IMR-90 (cell line): Measurements from ENCODE around the gene ESM1. TPM values are rescaled to one million over a fixed set of nuclear protein-coding genes. Genes with fewer than 3 reads are reported as not detected.

Experiments
- ATAC-seq: fragments of 200-7000 bp; cut with Tn5 transposase; 2 replicates; pipeline ENCODE4 v1.9.1; 2020; ENCODE audit warnings: low read depth, mild to moderate bottlenecking, moderate library complexity
- BruUV-seq: library from RNA; stranded (reverse); fragments of 400-500 nt; replicated peaks from 2 replicates; lab custom pipeline; 2021; lab: Mats Ljungman, UMichigan
- CTCF ChIA-PET: fragments of 300-600 bp; formaldehyde crosslinking; extraction: SDS; loops from one replicate; lab custom pipeline; 2021; ENCODE audit warnings: antibody characterized with exemption; lab: Yijun Ruan, JAX
- POLR2A ChIA-PET: fragments of 300-600 bp; sonication (Branson Sonifier 250); formaldehyde crosslinking; loops from one replicate; lab custom pipeline; 2022; ENCODE audit warnings: antibody characterized with exemption; ENCODE audit not compliant: unreplicated experiment; lab: Charles Lee
- DNase-seq: peaks from one replicate; pipeline ENCODE4 v3.0.0; 2013
- H2AFZ ChIP-seq: replicated peaks from 2 replicates; pipeline ENCODE3; 2013; ENCODE audit warnings: low read length, mild to moderate bottlenecking; ENCODE audit not compliant: poor library complexity
- H2AK5ac ChIP-seq: 2 replicates; pipeline ENCODE4 v1.6.1; 2013; ENCODE audit warnings: low read depth, low read length, inconsistent platforms
- H2AK9ac ChIP-seq: replicated peaks from 2 replicates; pipeline ENCODE3; 2013; ENCODE audit warnings: mild to moderate bottlenecking, low read depth, low read length, moderate library complexity; ENCODE audit not compliant: poor library complexity
- H2BK120ac ChIP-seq: 2 replicates; pipeline ENCODE4 v1.6.1; 2013; ENCODE audit warnings: low read depth, low read length, inconsistent platforms
- H2BK15ac ChIP-seq: 3 replicates; pipeline ENCODE4 v1.6.1; 2013; ENCODE audit warnings: low read depth, low read length, inconsistent platforms
- H2BK20ac ChIP-seq: 2 replicates; pipeline ENCODE4 v1.6.1; 2013; ENCODE audit warnings: low read depth, mild to moderate bottlenecking, inconsistent platforms, low read length, moderate library complexity
- H2BK5ac ChIP-seq: 2 replicates; pipeline ENCODE4 v1.6.1; 2013; ENCODE audit warnings: mild to moderate bottlenecking, low read depth, low read length, inconsistent platforms; ENCODE audit not compliant: poor library complexity, severe bottlenecking
- H3K14ac ChIP-seq: replicated peaks from 2 replicates; pipeline ENCODE4 v1.6.1; 2013; ENCODE audit warnings: low read depth, low read length, inconsistent platforms
- H3K18ac ChIP-seq: 2 replicates; pipeline ENCODE4 v1.6.1; 2013; ENCODE audit warnings: low read depth, low read length, control low read depth
- H3K23ac ChIP-seq: 2 replicates; pipeline ENCODE4 v1.6.1; 2013; ENCODE audit warnings: low read depth, low read length, inconsistent platforms
- H3K27ac ChIP-seq: 2 replicates; pipeline ENCODE4 v1.5.1; 2013; ENCODE audit warnings: mild to moderate bottlenecking, control low read depth, low read length; ENCODE audit not compliant: insufficient read depth
- H3K27me3 ChIP-seq: 2 replicates; pipeline ENCODE4 v1.6.1; 2013; ENCODE audit warnings: low read length; ENCODE audit not compliant: control insufficient read depth, insufficient read depth
- H3K36me3 ChIP-seq: 2 replicates; pipeline ENCODE4 v1.6.1; 2013; ENCODE audit warnings: low read length, mixed read lengths; ENCODE audit not compliant: control insufficient read depth, insufficient read depth
- H3K4ac ChIP-seq: 2 replicates; pipeline ENCODE4 v1.6.1; 2013; ENCODE audit warnings: low read depth, low read length, inconsistent platforms
- H3K4me1 ChIP-seq: 2 replicates; pipeline ENCODE4 v1.6.1; 2013; ENCODE audit warnings: low read length, mixed read lengths; ENCODE audit not compliant: control insufficient read depth, insufficient read depth
- H3K4me2 ChIP-seq: 2 replicates; pipeline ENCODE4 v1.6.1; 2013; ENCODE audit warnings: low read depth, mild to moderate bottlenecking, control low read depth, low read length, moderate library complexity
- H3K4me3 ChIP-seq: 2 replicates; pipeline ENCODE4 v1.5.1; 2013; ENCODE audit warnings: low read depth, mild to moderate bottlenecking, control low read depth, low read length, moderate library complexity; ENCODE audit not compliant: insufficient read depth
- H3K56ac ChIP-seq: 2 replicates; pipeline ENCODE4 v1.6.1; 2013; ENCODE audit warnings: low read length, inconsistent platforms; ENCODE audit not compliant: insufficient read depth; ENCODE audit errors: extremely low read depth
- H3K79me1 ChIP-seq, 2 experiments: 2 replicates each; pipeline ENCODE4 v1.6.1; 2013; ENCODE audit warnings: low read length in 2 of 2, inconsistent platforms in 1 of 2, low read depth in 1 of 2
- H3K9ac ChIP-seq: 2 replicates; pipeline ENCODE4 v1.6.1; 2013; ENCODE audit warnings: low read depth, low read length, control low read depth
- H3K9me1 ChIP-seq: 2 replicates; pipeline ENCODE4 v1.6.1; 2013; ENCODE audit warnings: low read length, inconsistent platforms; ENCODE audit not compliant: insufficient read depth
- H3K9me3 ChIP-seq: 2 replicates; pipeline ENCODE4 v1.6.1; 2013; ENCODE audit warnings: low read length; ENCODE audit not compliant: control insufficient read depth, insufficient read depth
- H4K20me1 ChIP-seq: 2 replicates; pipeline ENCODE4 v1.6.1; 2013; ENCODE audit warnings: low read length, inconsistent platforms; ENCODE audit not compliant: insufficient read depth
- H4K5ac ChIP-seq: 2 replicates; pipeline ENCODE4 v1.6.1; 2013; ENCODE audit warnings: mild to moderate bottlenecking, low read depth, low read length, control low read depth
- H4K8ac ChIP-seq, 2 experiments: 2 replicates each; pipeline ENCODE4 v1.6.1; 2013; ENCODE audit warnings: low read depth in 2 of 2, low read length in 2 of 2, control low read depth in 1 of 2, inconsistent platforms in 1 of 2
- H4K91ac ChIP-seq: 2 replicates; pipeline ENCODE4 v1.6.1; 2013; ENCODE audit warnings: low read depth, low read length, inconsistent platforms; ENCODE audit not compliant: insufficient read depth
- CEBPB ChIP-seq: IDR thresholded peaks from 2 replicates; pipeline ENCODE4 v1.6.1; 2012; ENCODE audit warnings: low read depth, low read length, improper control_type of control experiment
- CTCF ChIP-seq: conservative IDR thresholded peaks from 2 replicates; pipeline ENCODE4 v1.5.1; 2012; ENCODE audit warnings: mild to moderate bottlenecking, low read depth, low read length, improper control_type of control experiment
- WGBS, 2 experiments: methylation state at CpG; one replicate each; pipeline versions ENCODE4 v1.1.5 to v1.1.7; 2013; ENCODE audit warnings: missing lambda C conversion rate in 2 of 2; ENCODE audit not compliant: insufficient read length in 1 of 2; ENCODE audit errors: extremely low coverage in 2 of 2; 5-methylcytosine and 5-hydroxymethylcytosine counted together
- dilution Hi-C: fragments of 300-500 bp; cut with HindIII; formaldehyde crosslinking; loops from one replicate; pipeline ENCODE4 v1.14.3; 2018; ENCODE audit warnings: low sequenced_read_pairs; ENCODE audit not compliant: unreplicated experiment
- in situ Hi-C: fragments of 300-500 bp; cut with MboI; formaldehyde crosslinking; loops from 3 replicates; pipeline ENCODE4 v1.14.3; 2019; ENCODE audit warnings: low sequenced_read_pairs, inconsistent platforms, mixed read lengths
- intact Hi-C: fragments of 100-400 bp; cut with micrococcal nuclease; formaldehyde crosslinking; loops from 2 replicates; pipeline ENCODE4 v1.10.0; 2022
- polyA plus RNA-seq, 3 experiments: library from polyadenylated mRNA; depleted of rRNA; stranded (reverse); fragments of >200 nt; gene quantifications; 2 replicates each; pipeline ENCODE4 v1.2.3, GENCODE V29; 2012; ENCODE audit warnings: low replicate concordance in 1 of 3
- total RNA-seq: library from RNA; depleted of rRNA; stranded (reverse); fragments of >200 nt; gene quantifications from 2 replicates; pipeline ENCODE4 v1.2.3, GENCODE V29; 2012

Gene ESM1
- total and polyA plus RNA-seq, 2 of the 4 experiments (the other 2 are of a cell fraction), result 7.1 to 10.2 TPM

GRCh38 chr5:54969242-54969641 is 16.2 kb downstream of the ESM1 start:
- in situ Hi-C loops, result no loop called here
- no peak overlapping the region for H3K4me3 ChIP-seq
- H3K9me1 ChIP-seq, result no peaks in the 10 kb centered on the region
- no peak overlapping the region for H3K14ac ChIP-seq
- no peak overlapping the region for H4K8ac ChIP-seq
- dilution Hi-C loops, result no loop called here
- ATAC-seq (no peak), DNase-seq (no peak)
- H3K4me2 ChIP-seq, result no peak overlapping the region
- H3K27ac ChIP-seq, result no peak overlapping the region
- no peak overlapping the region for H2AK5ac ChIP-seq
- peaks cover 28% of the 10 kb centered on the region for H3K27me3 ChIP-seq
- no peak for TF ChIP-seq CTCF
- TF ChIP-seq CEBPB, result no peak
- H3K4ac ChIP-seq, result no peak overlapping the region
- H2AK9ac ChIP-seq, result no peak overlapping the region
- H2AFZ ChIP-seq, result no peak overlapping the region
- no peak overlapping the region for H4K5ac ChIP-seq
- intact Hi-C loops, result no loop called here
- no CpG with 5 or more reads among the region's 4 CpGs for WGBS, 2 experiments
- ChIA-PET CTCF (interaction anchor here (1.0 kb wide), 3 partner anchors 9 to 13 kb away, joined by 3 to 4 read pairs (median 3); no protein-coding TSS in a partner anchor), POLR2A (no interaction called here)
- no peak overlapping the region for H2BK120ac ChIP-seq
- no peaks in the 10 kb centered on the region for H4K20me1 ChIP-seq
- H3K56ac ChIP-seq, result no peak overlapping the region
- H3K4me1 ChIP-seq, result no peaks in the 10 kb centered on the region
- no peak overlapping the region for H2BK20ac ChIP-seq
- no peak overlapping the region for H3K18ac ChIP-seq
- H2BK5ac ChIP-seq, result no peak overlapping the region
- H3K9ac ChIP-seq, result no peak overlapping the region
- BruUV-seq, result no TSS peak
- no peaks in the 10 kb centered on the region for H3K9me3 ChIP-seq
- H2BK15ac ChIP-seq, result no peak overlapping the region
- no peaks in the 10 kb centered on the region for H3K79me1 ChIP-seq
- no peak overlapping the region for H3K23ac ChIP-seq
- no peak overlapping the region for H4K91ac ChIP-seq
- no peaks in the 10 kb centered on the region for H3K36me3 ChIP-seq
